ENCODE data around the gene ROCK2. TPM values are rescaled to one million over a fixed set of nuclear protein-coding genes. Genes with fewer than 3 reads are reported as not detected.

ROCK2 gene
- total and polyA plus RNA-seq, 7 donors: 15.2 to 74.8 (median 43.5) TPM

DNA sequence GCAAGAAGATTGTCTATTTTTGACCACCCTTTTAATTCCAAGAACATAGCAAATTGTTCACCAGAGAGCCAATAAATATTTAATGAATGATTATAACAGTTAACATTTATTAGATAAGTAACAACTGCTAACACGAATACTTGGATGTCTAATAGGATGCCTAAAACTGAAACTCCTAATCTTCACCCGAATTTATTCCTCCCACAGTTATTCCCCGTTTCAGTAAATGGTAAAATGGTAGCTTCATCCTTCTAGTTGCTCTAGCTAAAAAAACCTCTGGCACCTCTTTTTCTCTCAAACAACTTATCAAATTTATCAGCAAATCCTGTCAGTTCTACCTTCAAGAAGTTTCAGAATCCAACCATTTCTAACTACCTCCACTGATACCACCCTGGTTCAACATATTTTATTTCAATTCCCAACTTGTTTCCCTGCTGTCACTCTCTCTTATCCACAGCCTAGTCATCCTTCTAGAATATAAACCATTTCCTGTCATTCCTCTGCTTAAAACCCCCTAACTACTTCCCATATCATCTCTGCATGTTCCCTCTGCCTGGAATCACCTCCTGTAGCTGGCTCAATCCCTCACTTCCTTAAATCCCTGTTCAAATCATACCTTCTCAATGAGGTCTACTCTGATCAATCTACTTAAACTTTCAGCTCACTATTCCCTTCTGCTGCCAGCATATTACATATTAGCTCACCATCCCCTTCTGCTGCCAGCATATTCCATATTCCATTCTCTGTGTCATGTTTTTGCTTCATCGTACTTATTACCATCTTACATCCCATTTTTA, 93.8 kb downstream of the ROCK2 start:
- Histone ChIP-seq H3K4me3 (no peak overlapping the region), H3K9me3 (no peaks in the 10 kb centered on the region), H3K4me1 (peaks cover 0 to 28% (median 13%) of the 10 kb centered on the region in 4 donors), H3K27ac (no peak overlapping the region), H3K27me3 (no peaks in the 10 kb centered on the region), H3K36me3 (peaks cover 0 to 22% (median 2%) of the 10 kb centered on the region in 4 donors)
- intact Hi-C loops (cut with DNase I): loop anchor here (5.0 kb wide), 1 partner anchor 92 kb away; the partner anchor contains the start of gene ROCK2
- TF ChIP-seq EP300 (IDR thresholded peaks at IDR 0.05): no peak
- TF ChIP-seq POLR2A (IDR thresholded peaks at IDR 0.05): no peak
- TF ChIP-seq, protein P1, sequence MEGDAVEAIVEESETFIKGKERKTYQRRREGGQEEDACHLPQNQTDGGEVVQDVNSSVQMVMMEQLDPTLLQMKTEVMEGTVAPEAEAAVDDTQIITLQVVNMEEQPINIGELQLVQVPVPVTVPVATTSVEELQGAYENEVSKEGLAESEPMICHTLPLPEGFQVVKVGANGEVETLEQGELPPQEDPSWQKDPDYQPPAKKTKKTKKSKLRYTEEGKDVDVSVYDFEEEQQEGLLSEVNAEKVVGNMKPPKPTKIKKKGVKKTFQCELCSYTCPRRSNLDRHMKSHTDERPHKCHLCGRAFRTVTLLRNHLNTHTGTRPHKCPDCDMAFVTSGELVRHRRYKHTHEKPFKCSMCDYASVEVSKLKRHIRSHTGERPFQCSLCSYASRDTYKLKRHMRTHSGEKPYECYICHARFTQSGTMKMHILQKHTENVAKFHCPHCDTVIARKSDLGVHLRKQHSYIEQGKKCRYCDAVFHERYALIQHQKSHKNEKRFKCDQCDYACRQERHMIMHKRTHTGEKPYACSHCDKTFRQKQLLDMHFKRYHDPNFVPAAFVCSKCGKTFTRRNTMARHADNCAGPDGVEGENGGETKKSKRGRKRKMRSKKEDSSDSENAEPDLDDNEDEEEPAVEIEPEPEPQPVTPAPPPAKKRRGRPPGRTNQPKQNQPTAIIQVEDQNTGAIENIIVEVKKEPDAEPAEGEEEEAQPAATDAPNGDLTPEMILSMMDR (IDR thresholded peaks at IDR 0.05): no peak
- no peak for TF ChIP-seq POLR2AphosphoS5 (IDR thresholded peaks at IDR 0.05)
- WGBS, 2 donors: 84 to 89% methylated on average over 4 of the region's 4 CpGs
- DNase-seq: no peak

DNA sequence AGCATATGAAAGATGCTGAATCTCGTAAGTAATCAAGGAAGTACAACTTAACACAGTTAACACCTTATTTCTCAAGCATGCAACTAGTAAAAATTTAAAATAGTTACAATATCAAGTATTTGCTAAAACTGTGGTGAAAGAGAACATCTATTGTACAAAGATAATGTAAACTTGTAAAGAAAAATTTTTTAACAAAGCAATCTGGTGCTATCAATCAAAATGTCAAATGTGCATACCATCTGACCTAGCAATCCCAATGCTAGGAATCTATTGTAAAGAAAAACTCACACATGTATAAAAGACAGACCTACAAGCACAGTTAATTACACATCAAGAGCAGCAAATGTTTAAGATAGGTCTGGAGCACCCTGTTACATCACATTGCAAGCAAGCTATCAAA, 99.1 kb downstream of the ROCK2 start:
- H3K27me3 ChIP-seq: no peaks in the 10 kb centered on the region
- H3K27ac ChIP-seq: no peak overlapping the region
- no peaks in the 10 kb centered on the region for H3K9me3 ChIP-seq
- intact Hi-C loops (cut with DNase I): no loop called here
- H3K36me3 ChIP-seq: peaks cover 0 to 22% (median 2%) of the 10 kb centered on the region in 4 donors
- TF ChIP-seq EP300 (IDR thresholded peaks at IDR 0.05) (no peak), POLR2A (IDR thresholded peaks at IDR 0.05) (no peak)
- 94 to 97% methylated on average over 1 of the region's 1 CpG for WGBS, 2 donors
- no peak for DNase-seq
- H3K4me1 ChIP-seq: peaks cover 0 to 9% (median 0%) of the 10 kb centered on the region in 4 donors
- no peak overlapping the region for H3K4me3 ChIP-seq

DNA sequence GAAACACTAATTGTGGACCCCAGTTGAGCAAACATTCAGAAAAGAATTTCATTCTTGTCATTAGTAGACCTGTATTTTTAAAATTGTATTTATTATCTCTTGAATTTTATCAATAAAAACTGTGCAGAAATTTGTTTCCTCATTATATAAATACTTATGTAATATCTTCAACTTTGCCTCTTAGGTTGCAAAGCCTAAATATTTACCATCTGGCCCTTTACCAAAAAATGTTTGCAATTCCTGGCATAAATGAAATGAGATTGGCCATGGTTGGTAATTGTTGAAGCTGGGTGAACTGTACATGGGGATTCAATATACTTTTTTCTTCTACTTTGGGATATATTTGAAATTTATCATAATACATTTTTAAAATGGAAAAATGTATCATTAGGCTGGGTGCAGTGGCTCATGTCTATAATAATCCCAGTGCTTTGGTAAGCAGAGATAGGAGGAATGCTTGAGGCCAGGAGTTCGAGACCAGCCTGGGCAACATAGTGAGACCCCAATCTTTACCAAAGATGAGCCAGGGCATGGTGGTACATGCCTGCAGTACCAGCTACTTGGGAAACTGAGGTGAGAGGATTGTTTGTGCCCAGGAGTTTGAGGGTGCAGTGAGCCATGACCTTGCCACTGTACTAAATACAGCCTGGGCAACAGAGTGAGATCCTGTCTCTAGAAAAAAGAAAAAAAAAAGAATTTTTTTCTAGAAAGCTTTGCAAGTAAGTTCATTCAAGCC, 100.2 kb downstream of the ROCK2 start:
- DNase-seq: no peak
- 97 to 99% methylated on average over 1 of the region's 1 CpG for WGBS, 2 donors
- no peaks in the 10 kb centered on the region for H3K27me3 ChIP-seq
- no peak overlapping the region for H3K4me3 ChIP-seq
- no peak for TF ChIP-seq POLR2AphosphoS5 (IDR thresholded peaks at IDR 0.05)
- no peak for TF ChIP-seq EP300 (IDR thresholded peaks at IDR 0.05)
- no peak for TF ChIP-seq POLR2A (IDR thresholded peaks at IDR 0.05)
- TF ChIP-seq, protein P1 (IDR thresholded peaks at IDR 0.05): no peak
- no peak overlapping the region for H3K27ac ChIP-seq
- H3K9me3 ChIP-seq: no peaks in the 10 kb centered on the region
- H3K4me1 ChIP-seq: peaks cover 0 to 7% (median 2%) of the 10 kb centered on the region in 4 donors
- intact Hi-C loops (cut with DNase I): no loop called here
- H3K36me3 ChIP-seq: peaks cover 0 to 20% (median 2%) of the 10 kb centered on the region in 4 donors

DNA sequence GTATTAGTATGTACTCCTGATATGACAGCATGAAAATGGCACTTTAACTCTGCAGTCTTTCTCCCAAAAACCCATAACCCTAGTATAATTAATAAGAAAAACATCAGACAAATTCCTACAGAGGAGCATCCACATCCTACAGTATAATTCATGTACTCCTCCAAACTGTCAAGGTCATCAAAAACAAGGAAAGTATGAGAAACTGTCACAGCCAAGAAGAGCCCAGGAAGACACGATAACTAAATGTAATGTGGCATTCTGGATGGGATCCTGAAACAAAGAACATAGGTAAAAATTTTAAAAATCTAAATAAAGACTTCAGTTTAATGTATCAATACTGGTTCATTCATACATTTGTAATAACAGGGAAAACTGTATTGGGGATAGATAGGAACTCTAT, 100.9 kb downstream of the ROCK2 start:
- no peak overlapping the region for H3K27ac ChIP-seq
- TF ChIP-seq EP300 (IDR thresholded peaks at IDR 0.05) (no peak), POLR2AphosphoS5 (IDR thresholded peaks at IDR 0.05) (no peak), POLR2A (IDR thresholded peaks at IDR 0.05) (no peak)
- TF ChIP-seq, protein P1 (IDR thresholded peaks at IDR 0.05): no peak
- H3K4me3 ChIP-seq: no peak overlapping the region
- H3K4me1 ChIP-seq: peaks cover 0 to 7% (median 2%) of the 10 kb centered on the region in 4 donors
- H3K36me3 ChIP-seq: peaks cover 0 to 17% (median 0%) of the 10 kb centered on the region in 4 donors
- no peaks in the 10 kb centered on the region for H3K27me3 ChIP-seq
- DNase-seq: no peak
- H3K9me3 ChIP-seq: no peaks in the 10 kb centered on the region
- 99 to 100% methylated on average over 1 of the region's 1 CpG for WGBS, 2 donors
- intact Hi-C loops (cut with DNase I): no loop called here

Data from sigmoid colon (tissue), 7 donors.